GM12878 (cell line): Measurements from ENCODE around the gene PHF2.

ENCODE experiments used
- ATF3 ChIP-seq: IDR thresholded peaks from 2 replicates; pipeline ENCODE4 v1.6.1; 2011; ENCODE audit warnings: low read depth, mild to moderate bottlenecking, low read length, moderate library complexity, borderline replicate concordance; ENCODE audit errors: extremely low read depth
- EZH2 ChIP-seq: IDR thresholded peaks from 2 replicates; pipeline ENCODE4 v1.6.1; 2012; ENCODE audit warnings: low read depth, mild to moderate bottlenecking, control low read depth, inconsistent platforms, low read length, borderline replicate concordance; ENCODE audit not compliant: control insufficient read depth
- GABPA ChIP-seq: IDR thresholded peaks from 2 replicates; pipeline ENCODE4 v1.6.1; 2014; ENCODE audit warnings: antibody characterized with exemption, low read depth, mild to moderate bottlenecking, inconsistent platforms

DNA sequence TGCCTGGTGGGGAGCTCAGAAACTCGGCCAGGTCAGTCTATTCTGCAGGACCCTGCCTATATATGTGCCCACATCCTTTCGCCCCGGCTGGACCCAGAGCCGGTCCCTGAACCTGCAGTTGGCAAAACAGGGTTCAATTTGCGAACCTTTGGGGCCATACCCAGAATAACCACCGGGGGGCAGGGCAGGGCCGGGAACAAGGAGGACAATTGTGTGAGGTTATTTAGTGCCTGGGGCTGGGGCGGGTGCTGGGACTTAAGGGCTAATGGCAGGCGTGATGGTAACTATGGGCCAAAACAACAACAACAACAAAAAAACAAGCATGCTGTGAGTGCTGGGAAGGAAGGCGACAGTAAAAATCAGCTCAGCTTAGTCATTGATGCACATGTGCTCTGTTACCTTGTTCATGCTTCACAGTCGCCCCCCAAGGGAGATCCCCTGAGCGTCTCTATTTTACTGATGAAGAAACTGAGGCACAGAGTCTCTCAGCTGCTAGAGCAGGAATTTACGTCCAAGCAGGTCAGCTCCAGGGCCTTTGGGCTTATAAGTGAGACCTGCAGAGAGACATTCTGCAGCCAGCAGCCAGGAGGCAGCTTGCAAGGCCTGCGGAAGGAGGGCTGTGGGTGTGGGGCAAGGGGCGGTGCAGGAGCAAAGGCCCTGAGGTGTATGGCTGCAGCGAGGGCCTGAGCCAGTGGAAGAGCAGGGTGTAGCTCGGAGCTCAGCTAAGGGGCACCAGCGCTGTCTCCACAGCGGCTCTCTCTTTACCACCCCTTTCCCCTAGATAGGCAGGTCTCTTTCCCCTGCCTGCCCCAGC is 106.0 kb downstream of the PHF2 start:
- TF ChIP-seq GABPA (no peak), ATF3 (no peak), EZH2 (no peak)
